GM19193 (cell line): ENCODE results near the gene SCAMP2.

ENCODE experiments used
- POLR2A ChIP-seq: IDR thresholded peaks from 4 replicates; pipeline ENCODE4 v1.6.1; 2011; ENCODE audit not compliant: insufficient read depth, insufficient read length; ENCODE audit errors: extremely low read depth

SCAMP2 gene

DNA sequence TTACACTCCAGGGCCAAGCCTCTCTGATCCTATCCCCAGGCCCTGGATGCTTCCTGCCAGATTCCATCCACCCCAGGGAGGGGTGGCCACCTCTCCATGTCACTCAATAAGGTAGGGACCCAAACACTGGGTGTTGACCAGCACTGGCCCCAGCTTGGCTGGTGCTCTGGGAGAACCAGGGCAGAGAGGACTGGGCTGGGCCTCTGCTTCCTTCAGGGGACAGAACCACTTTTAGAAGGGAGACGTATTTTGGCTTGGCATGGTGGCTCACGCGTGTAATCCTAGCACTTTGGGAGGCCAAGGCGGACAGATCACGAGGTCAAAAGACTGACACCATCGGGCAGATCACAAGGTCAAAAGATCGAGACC, 51.4 kb downstream of the SCAMP2 start:
- no peak for TF ChIP-seq POLR2A

DNA sequence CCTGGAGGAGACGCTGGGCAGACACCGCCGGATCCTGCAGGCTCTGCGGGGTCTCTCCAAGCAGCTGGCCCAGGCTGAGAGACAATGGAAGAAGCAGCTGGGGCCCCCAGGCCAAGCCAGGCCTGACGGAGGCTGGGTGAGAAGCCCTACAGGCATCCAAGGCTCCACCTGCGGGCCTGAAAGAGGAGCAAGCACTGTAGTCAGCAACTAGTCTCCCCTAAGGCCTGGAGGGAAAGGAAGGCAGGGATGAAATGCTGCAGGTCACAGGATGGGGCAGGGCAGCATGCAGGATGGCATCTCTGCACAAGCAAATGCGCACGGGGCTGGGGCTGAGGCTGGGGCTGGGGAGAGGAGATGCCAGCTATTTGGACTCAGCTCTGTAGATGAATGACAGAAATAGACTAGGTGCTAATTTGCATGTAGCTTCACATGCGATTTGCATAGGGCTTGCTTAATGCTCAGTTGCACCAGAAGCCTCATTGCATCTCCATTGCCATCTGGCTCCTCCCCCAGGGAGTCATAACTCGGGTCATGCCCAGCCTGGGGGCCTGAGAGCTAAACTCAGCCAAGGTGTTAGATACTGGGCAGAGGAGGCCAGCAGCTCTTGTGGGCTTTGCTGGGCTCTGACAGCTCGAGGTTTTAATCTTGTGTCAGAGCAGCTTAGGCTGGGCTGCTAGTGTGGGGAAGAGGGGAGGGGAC, 51.9 kb downstream of the SCAMP2 start:
- TF ChIP-seq POLR2A: peak; percentile 30

DNA sequence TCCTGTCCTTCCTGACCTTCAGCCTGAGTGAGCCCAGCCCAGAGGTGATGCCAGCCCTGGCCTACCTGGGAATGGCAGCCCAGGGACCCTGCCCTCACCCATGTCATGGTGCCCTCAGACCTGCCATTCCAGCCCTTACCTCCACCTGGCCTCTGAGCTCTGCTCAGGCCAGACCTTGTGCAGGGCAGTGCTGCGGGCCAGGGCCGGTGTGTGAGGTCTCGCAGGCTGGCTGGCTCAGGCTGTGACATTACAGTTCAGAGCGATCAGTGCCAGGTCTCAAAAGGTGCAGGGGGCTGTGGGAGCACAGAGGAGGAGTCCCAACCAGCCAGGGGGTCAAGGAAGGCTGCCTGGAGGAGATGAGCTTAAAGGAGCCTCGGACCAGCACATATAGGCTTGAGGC, 53.1 kb downstream of the SCAMP2 start:
- TF ChIP-seq POLR2A: no peak

DNA sequence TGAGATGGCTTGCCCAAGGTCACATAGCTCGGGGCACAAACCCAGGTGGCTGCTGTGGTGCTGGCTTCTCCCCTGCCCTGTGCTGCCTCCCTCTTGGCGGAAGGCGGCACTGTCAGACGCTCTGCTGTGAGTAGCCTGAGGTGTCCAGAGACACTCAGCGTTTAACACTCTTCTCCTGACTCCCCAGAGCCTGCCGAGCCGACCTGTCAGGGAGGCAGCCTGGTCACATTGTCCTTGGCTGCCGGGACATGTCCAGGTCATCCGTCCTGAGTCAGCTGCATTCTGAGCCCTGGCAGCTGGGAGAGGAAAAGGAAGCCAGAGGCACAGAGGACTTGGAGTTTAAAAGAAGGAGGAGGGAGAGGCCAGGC, 55.8 kb downstream of the SCAMP2 start:
- TF ChIP-seq POLR2A: no peak

DNA sequence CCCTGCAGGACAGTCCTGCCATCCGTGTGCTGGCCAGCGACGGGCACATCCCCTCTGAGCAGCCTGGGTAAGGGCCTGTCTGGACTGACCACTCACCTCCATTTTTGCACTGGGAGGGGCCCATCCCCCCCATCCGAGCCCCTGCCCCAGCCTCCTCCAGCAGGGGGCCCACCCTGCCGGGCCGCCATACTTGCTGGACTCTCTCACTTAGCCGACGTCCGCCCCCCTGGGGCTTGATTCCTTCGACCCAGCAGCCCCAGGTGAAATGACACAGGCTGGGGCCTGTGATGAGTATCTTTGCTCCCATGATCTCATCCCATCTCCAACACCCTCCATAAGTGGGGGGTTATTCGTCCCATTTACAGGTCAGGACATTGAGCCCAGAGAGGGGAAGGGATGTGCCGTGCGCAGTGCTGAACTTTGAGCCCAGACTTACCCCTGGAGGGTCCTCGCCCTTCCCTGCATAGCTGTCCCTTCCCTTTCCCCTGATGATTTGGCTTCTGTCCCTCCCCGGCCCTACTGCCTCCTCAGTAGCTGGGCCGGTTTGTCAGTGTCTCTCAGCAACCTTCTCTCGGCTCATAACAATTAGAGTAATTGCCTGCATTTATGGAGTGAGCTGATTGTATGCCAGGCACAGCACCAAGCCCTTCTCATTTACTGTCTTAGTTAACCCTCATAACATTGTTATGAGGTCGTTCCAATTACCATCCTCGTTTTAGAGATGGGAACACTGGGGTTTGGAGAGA, 56.4 kb downstream of the SCAMP2 start:
- TF ChIP-seq POLR2A: no peak

DNA sequence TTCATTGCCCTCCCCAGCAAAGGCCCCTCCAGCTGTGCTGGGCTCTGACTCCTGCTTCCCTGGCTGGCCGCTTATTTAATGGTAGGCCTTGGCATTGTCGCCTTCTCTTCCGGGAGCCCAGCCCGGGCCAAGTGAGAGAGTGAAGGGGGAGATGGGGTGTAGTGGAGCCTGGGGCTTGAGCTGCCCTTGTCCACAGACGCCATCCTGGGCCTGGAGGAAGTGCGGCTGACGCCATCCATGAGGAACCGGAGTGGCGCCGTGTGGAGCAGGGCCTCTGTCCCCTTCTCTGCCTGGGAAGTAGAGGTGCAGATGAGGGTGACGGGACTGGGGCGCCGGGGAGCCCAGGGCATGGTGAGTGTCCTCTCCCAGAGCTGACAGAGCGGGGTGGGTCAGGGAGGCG, 57.2 kb downstream of the SCAMP2 start:
- no peak for TF ChIP-seq POLR2A

DNA sequence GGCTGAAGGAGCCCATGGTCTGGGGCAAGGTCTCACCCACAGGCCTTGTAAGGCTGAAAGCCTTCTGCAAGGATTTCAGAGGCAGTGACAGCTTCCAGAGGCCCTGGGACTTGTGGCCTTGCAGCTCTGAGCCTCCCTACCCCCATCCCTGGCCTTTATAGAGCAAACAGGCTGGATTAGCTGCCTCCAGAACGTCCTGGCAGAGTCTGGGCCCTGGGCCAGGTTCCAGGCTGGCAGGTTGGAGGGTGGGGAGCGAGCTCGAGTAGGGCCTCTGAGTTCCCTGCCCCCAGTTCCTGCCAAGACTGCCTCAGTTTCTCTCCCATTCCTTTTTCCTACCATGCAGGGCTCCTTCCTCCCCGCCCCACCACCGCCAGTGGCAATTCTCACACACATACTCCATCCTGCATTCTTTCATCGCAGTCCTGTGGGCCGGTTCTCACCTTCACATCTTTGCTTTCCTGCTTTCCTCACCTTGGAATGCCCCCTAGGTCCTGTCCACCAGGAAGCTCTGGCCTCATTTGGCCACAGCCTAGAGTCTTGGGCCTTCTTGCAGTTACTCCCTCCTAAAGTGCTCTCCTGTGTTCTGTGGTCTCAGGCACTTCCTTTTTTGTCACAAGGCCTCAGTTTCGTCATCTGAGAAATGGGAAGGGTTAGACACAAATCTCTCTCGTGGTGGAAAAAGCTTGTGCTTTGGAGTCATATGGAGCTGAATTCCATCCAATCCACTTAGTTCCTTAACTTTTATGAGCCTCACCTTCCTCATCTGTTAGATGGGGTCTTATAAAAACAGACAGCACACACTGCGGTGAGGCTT, 57.8 kb downstream of the SCAMP2 start:
- TF ChIP-seq POLR2A: no peak

DNA sequence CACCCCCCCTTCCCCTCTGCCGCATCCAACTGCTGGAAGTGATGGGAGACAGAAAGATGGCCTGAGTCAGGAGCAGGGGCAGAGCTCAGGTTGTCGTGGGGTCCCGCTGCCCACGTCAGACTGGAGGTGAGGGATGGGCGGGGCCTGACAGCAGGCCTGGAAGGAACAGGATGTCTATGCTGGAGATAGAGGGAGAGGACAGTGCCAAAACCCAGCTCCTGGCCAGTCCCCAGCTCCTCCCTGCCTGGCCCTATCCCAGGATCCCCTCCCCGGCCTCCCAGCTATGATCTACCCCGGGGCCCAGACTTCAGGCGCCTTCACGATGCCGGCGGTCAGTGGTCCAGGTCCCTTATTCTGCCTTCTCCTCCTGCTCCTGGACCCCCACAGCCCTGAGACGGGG, 60.6 kb downstream of the SCAMP2 start, which contains the start of gene LMAN1L:
TSS of gene LMAN1L (plus strand) at position 303 of the 400 bp plus-strand sequence. CDS start at position 323, 20 bp downstream.
- TF ChIP-seq POLR2A: no peak

DNA sequence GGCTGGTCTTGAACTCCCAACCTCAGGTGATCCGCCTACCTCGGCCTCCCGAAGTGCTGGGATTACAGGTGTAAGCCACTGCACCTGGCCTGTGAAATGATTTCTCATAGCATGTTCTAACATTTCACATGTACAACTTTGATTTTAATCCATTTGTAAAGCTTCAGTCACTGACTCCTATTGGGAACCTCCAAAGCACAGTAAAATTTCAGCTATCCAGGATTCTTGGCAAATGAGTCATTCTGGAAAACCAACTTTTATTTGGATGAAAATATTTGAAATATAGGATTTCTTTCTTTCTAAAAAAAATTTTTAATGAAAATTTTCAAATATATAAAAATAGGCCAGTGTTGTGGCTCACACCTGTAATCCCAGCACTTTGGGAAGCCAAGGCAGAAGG, 63.2 kb downstream of the SCAMP2 start:
- TF ChIP-seq POLR2A: no peak

DNA sequence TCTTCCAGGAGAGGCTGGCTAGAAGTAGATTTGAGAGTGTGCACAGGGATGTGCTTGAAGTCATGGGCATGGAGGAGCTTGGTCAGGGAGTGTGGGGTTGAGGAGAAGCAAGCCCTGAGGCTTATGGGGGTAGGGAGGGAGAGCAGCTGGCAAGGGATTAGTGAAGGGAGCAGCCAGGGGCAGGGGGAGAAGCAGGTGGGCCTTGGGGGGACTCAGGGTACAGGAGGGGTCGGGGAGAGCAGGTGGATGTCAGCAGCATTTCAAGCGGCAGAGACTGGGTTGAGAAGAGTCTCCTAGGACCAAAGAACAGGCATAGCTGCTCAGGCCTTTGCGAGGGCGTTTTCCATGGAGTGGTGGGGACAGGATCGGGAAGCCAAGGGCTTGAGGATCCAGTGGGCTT, 63.9 kb downstream of the SCAMP2 start:
- TF ChIP-seq POLR2A: no peak

DNA sequence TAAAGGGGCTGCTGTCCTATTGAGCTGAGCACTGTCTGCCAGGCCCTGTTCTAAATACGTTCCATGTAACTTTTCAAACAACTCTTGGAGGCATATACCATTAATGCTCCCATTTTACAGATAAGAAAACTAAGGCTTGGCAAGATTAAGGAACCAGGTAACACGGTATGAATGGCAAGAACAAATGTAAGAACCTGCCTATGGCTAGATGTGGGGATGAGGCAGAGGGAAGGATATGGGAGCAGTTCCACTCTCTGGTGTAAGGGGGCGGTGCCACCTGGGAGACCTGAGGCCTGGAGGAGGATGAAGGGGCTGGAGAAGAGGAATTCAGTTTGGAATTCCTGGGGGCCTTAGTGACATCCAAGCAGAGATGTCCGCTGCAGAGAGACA, 64.3 kb downstream of the SCAMP2 start:
- no peak for TF ChIP-seq POLR2A

DNA sequence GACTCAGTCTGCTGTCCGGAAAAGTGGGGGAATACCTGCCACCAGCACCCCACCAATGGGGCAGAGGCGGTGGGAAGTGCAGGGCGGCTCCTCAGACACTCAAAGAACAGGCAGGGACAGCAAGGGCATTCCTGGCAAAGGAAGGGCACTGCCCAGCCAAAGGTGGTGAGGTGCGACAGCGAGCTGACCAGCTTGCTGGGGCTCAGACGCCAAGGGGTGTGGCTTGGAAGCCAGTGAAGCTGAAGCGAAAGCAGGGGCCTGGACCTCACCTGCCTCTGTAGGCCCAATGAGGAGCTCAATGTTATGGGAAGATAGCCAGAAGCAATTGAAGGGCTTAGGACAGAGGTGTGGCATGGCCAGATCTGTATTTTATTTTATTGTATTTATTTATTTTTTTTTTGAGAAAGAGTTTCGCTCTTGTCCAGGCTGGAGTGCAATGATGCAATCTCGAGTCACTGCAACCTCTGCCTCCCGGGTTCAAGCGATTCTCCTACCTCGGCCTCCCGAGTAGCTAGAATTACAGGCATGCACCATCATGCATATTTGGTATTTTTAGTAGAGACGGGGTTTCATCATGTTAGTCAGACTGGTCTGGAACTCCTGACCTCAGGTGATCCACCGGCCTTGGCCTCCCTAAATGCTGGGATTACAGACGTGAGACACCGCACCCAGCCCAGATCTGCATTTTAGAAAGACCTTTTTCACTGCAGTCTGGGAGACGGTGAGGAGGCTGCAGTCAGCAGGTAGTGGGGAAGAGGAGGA, 64.9 kb downstream of the SCAMP2 start:
- no peak for TF ChIP-seq POLR2A

DNA sequence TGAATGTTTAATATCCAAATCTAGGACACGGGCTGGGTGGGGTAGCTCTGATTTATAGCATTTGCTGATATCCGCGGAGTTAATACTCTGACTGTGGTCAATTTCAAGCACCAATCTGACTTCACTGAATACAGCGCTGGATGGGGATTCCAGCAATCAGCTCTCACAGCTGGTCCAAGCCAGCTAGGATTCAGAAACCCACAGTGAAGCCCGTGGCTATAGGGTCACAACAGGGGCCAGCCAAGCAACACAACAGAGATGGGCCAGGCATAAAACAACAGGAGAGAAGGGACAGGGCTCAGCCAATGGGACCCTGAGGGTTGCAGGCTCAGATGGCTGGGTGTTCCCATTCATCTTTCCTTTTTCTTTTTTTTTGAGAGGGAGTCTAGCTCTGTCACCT, 65.9 kb downstream of the SCAMP2 start:
- no peak for TF ChIP-seq POLR2A

DNA sequence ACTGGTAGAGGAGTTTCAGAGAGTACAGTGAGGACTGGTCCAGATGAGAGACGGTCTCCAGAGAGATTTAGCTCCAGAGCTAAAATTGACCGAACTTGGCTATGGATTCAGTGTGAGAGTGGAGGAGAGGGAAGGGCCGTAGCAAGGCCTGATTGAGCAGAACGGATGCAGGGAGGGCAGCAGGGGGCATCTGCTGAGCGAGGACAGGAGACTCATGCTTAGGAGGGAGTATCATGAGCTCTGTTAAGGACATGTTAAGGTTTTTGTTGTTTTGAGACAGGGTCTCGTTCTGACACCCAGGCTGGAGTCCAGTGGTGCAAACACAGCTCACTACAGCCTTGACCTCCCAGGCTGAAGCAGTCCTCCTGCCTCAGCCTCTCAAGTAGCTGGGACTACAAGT, 68.2 kb downstream of the SCAMP2 start:
- TF ChIP-seq POLR2A: no peak

DNA sequence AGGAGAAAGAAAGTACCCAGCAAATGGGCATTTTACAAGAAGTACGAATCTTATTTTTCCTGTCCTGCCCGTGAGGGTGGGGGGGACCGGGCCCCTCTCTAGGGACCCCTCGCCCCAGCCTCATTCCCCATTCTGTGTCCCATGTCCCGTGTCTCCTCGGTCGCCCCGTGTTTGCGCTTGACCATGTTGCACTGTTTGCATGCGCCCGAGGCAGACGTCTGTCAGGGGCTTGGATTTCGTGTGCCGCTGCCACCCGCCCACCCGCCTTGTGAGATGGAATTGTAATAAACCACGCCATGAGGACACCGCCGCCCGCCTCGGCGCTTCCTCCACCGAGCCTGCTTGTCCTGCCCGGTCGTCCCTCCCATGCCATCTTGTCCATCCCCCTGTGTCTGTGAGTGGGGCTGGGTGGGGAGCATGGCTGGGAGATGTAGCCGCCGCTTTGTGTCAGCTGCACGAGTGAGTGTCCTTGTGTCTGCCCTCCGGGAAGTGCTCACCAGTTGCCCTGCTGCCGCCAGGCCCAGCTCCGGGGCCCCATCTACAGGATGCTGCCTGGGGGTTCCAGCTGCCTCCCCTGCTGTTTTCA, 70.2 kb downstream of the SCAMP2 start:
- no peak for TF ChIP-seq POLR2A

DNA sequence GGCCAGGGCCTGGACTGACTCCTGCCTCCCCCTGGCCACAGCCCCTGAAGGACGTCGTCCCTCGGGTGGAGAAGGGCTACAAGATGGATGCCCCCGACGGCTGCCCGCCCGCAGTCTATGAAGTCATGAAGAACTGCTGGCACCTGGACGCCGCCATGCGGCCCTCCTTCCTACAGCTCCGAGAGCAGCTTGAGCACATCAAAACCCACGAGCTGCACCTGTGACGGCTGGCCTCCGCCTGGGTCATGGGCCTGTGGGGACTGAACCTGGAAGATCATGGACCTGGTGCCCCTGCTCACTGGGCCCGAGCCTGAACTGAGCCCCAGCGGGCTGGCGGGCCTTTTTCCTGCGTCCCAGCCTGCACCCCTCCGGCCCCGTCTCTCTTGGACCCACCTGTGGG, 70.9 kb downstream of the SCAMP2 start:
- TF ChIP-seq POLR2A: no peak
